GM23338 (cell line): Measurements from ENCODE around the gene CNTNAP2. TPM values are rescaled to one million over a fixed set of nuclear protein-coding genes. Genes with fewer than 3 reads are reported as not detected.

Experiments used
- ATAC-seq: fragments of 200-7000 bp; cut with Tn5 transposase; 3 replicates; pipeline ENCODE4 v1.9.1; 2020
- DNase-seq: peaks from one replicate; pipeline ENCODE4 v3.0.0-alpha.2; 2015; ENCODE audit warnings: low spot score
- H2AFZ ChIP-seq: fragments of 200-600 bp; sonication (generic); 2 replicates; pipeline ENCODE4 v1.8.0; 2016; ENCODE audit warnings: antibody characterized with exemption, mild to moderate bottlenecking, moderate library complexity
- H3F3A ChIP-seq: fragments of 200-600 bp; sonication (generic); replicated peaks from 2 replicates; pipeline ENCODE4 v1.8.0; 2017; ENCODE audit warnings: antibody characterized with exemption, mixed run types, low read depth
- H3K27ac ChIP-seq: fragments of 200-600 bp; sonication (generic); 2 replicates; pipeline ENCODE4 v1.6.1; 2016; ENCODE audit warnings: low read depth
- H3K27me3 ChIP-seq: fragments of 200-600 bp; sonication (generic); 2 replicates; pipeline ENCODE4 v1.8.0; 2016; ENCODE audit warnings: mild to moderate bottlenecking, mixed run types, moderate library complexity; ENCODE audit not compliant: insufficient read depth
- H3K36me3 ChIP-seq: fragments of 200-600 bp; sonication (generic); 2 replicates; pipeline ENCODE4 v1.8.0; 2016; ENCODE audit warnings: mild to moderate bottlenecking; ENCODE audit not compliant: insufficient read depth
- H3K4me1 ChIP-seq: fragments of 200-600 bp; sonication (generic); 2 replicates; pipeline ENCODE4 v1.8.0; 2016; ENCODE audit warnings: mild to moderate bottlenecking, moderate library complexity; ENCODE audit not compliant: insufficient read depth
- H3K4me2 ChIP-seq: fragments of 200-600 bp; sonication (generic); 2 replicates; pipeline ENCODE4 v1.7.1; 2017; ENCODE audit warnings: mixed run types
- H3K4me3 ChIP-seq: fragments of 200-600 bp; sonication (generic); 2 replicates; pipeline ENCODE4 v1.6.1; 2016; ENCODE audit warnings: mixed run types
- H3K79me2 ChIP-seq: fragments of 200-600 bp; sonication (generic); replicated peaks from 2 replicates; pipeline ENCODE4 v1.8.0; 2017; ENCODE audit warnings: mild to moderate bottlenecking; ENCODE audit not compliant: insufficient read depth
- H3K9me2 ChIP-seq: fragments of 200-600 bp; sonication (generic); 2 replicates; pipeline ENCODE4 v1.8.0; 2017; ENCODE audit not compliant: insufficient read depth
- H4K20me1 ChIP-seq: fragments of 200-600 bp; sonication (generic); replicated peaks from 2 replicates; pipeline ENCODE4 v1.8.0; 2017; ENCODE audit warnings: mild to moderate bottlenecking; ENCODE audit not compliant: insufficient read depth
- H3K27ac Mint-ChIP-seq: 2 replicates; pipeline ENCODE4 v1.8.0; 2020; ENCODE audit warnings: inconsistent platforms, mild to moderate bottlenecking, moderate library complexity, mixed read lengths
- H3K27me3 Mint-ChIP-seq: 3 replicates; pipeline ENCODE4 v1.8.0; 2022; ENCODE audit warnings: low read depth, mild to moderate bottlenecking, moderate library complexity, mixed read lengths, inconsistent platforms; ENCODE audit not compliant: insufficient read depth, poor library complexity
- H3K36me3 Mint-ChIP-seq: 3 replicates; pipeline ENCODE4 v1.8.0; 2021; ENCODE audit warnings: low read depth, mild to moderate bottlenecking, inconsistent platforms, moderate library complexity, mixed read lengths
- H3K4me1 Mint-ChIP-seq: 3 replicates; pipeline ENCODE4 v1.8.0; 2020; ENCODE audit warnings: mild to moderate bottlenecking, inconsistent platforms, mixed read lengths
- H3K4me3 Mint-ChIP-seq: 3 replicates; pipeline ENCODE4 v1.8.0; 2021; ENCODE audit warnings: moderate library complexity, mild to moderate bottlenecking, inconsistent platforms, mixed read lengths
- H3K9me3 Mint-ChIP-seq: 3 replicates; pipeline ENCODE4 v1.8.0; 2020; ENCODE audit warnings: moderate library complexity, mild to moderate bottlenecking, inconsistent platforms, mixed read lengths
- CREB1 ChIP-seq: fragments of 250-450 bp; sonication (Bioruptor Pico); IDR thresholded peaks from 2 replicates; pipeline ENCODE4 v1.5.0; 2020; ENCODE audit warnings: low read depth, mild to moderate bottlenecking, moderate library complexity
- EZH2 ChIP-seq: fragments of 200-600 bp; sonication (generic); IDR thresholded peaks from one replicate; pipeline ENCODE4 v1.8.0; 2017; ENCODE audit warnings: antibody characterized with exemption, mild to moderate bottlenecking, low read depth; ENCODE audit not compliant: unreplicated experiment
- EZH2phosphoT487 ChIP-seq: fragments of 200-600 bp; sonication (generic); IDR thresholded peaks from one replicate; pipeline ENCODE4 v1.8.1; 2018; ENCODE audit warnings: antibody characterized with exemption; ENCODE audit not compliant: unreplicated experiment
- JUNB ChIP-seq: IDR thresholded peaks from one replicate; pipeline ENCODE4 v1.6.1; 2016; ENCODE audit warnings: antibody characterized with exemption; ENCODE audit not compliant: unreplicated experiment
- NANOG ChIP-seq: IDR thresholded peaks from 2 replicates; pipeline ENCODE4 v1.6.1; 2016; ENCODE audit warnings: antibody characterized with exemption, borderline replicate concordance
- POLR2AphosphoS5 ChIP-seq: IDR thresholded peaks from 2 replicates; pipeline ENCODE4 v1.6.1; 2016; ENCODE audit warnings: antibody characterized with exemption, low read depth
- STAT1 ChIP-seq: IDR thresholded peaks from one replicate; pipeline ENCODE4 v1.6.1; 2016; ENCODE audit warnings: antibody characterized with exemption; ENCODE audit not compliant: unreplicated experiment
- ZNF114 ChIP-seq: fragments of 250-450 bp; sonication (Bioruptor Pico); IDR thresholded peaks from 2 replicates; pipeline ENCODE4 v1.5.0; 2020; ENCODE audit warnings: mild to moderate bottlenecking, moderate library complexity
- polyA plus RNA-seq: library from polyadenylated mRNA; unstranded; fragments of >200 nt; fragmentation: Nextera tagmentation; extraction: Ambion mirVana; gene quantifications from 2 replicates; pipeline ENCODE4 v1.2.1, GENCODE V29; 2016
- total RNA-seq: library from RNA; depleted of rRNA; stranded (reverse); fragments of >200 nt; shearing (Covaris generic); gene quantifications from 2 replicates; pipeline ENCODE4 v1.2.3, GENCODE V29; 2014
- TF ChIP-seq, protein P1 (sequence below): fragments of 250-450 bp; sonication (Bioruptor Pico); IDR thresholded peaks from 2 replicates; pipeline ENCODE4 v1.5.0; 2020; ENCODE audit warnings: mild to moderate bottlenecking, moderate library complexity
- TF ChIP-seq, protein P2 (sequence below): IDR thresholded peaks from 2 replicates; pipeline ENCODE4 v1.6.1; 2016; ENCODE audit warnings: antibody characterized with exemption
- TF ChIP-seq, protein P3 (sequence below), 2 experiments: fragments of 200-600 bp in 1 of 2; sonication (generic) in 1 of 2; conservative IDR thresholded peaks; 2 replicates each; pipeline versions ENCODE4 v1.5.1 to v1.6.1; 2016 to 2017; ENCODE audit warnings: antibody characterized with exemption in 2 of 2, low read depth in 2 of 2, mild to moderate bottlenecking in 2 of 2, moderate library complexity in 1 of 2
- TF ChIP-seq, protein P4 (sequence below): IDR thresholded peaks from one replicate; pipeline ENCODE4 v1.6.1; 2018; ENCODE audit warnings: antibody characterized with exemption; ENCODE audit not compliant: unreplicated experiment

CNTNAP2 gene
- total and polyA plus RNA-seq, 2 experiments from 2014 or later, result 38.2 to 61.3 TPM

DNA sequence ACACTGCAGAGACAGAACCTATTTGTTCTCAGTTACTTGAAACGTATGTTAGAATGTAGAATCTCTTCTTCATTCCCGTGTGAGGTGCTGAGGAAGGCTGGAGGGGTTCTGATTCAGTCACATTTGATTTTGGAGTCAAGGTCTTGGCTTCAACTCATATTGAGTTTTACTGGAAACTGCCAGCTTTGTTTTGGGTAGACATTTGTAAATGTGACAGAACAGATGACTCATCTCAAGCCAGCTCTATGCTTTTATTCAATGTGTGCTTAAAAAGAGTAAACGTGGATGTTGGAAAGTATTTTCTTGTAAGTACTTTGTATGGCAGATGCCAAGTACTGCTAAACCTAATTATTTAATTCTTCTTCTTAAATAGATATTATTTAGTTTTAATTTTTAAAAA lies 1693.2 kb downstream of the CNTNAP2 start (continued):
- TF ChIP-seq, protein P1, sequence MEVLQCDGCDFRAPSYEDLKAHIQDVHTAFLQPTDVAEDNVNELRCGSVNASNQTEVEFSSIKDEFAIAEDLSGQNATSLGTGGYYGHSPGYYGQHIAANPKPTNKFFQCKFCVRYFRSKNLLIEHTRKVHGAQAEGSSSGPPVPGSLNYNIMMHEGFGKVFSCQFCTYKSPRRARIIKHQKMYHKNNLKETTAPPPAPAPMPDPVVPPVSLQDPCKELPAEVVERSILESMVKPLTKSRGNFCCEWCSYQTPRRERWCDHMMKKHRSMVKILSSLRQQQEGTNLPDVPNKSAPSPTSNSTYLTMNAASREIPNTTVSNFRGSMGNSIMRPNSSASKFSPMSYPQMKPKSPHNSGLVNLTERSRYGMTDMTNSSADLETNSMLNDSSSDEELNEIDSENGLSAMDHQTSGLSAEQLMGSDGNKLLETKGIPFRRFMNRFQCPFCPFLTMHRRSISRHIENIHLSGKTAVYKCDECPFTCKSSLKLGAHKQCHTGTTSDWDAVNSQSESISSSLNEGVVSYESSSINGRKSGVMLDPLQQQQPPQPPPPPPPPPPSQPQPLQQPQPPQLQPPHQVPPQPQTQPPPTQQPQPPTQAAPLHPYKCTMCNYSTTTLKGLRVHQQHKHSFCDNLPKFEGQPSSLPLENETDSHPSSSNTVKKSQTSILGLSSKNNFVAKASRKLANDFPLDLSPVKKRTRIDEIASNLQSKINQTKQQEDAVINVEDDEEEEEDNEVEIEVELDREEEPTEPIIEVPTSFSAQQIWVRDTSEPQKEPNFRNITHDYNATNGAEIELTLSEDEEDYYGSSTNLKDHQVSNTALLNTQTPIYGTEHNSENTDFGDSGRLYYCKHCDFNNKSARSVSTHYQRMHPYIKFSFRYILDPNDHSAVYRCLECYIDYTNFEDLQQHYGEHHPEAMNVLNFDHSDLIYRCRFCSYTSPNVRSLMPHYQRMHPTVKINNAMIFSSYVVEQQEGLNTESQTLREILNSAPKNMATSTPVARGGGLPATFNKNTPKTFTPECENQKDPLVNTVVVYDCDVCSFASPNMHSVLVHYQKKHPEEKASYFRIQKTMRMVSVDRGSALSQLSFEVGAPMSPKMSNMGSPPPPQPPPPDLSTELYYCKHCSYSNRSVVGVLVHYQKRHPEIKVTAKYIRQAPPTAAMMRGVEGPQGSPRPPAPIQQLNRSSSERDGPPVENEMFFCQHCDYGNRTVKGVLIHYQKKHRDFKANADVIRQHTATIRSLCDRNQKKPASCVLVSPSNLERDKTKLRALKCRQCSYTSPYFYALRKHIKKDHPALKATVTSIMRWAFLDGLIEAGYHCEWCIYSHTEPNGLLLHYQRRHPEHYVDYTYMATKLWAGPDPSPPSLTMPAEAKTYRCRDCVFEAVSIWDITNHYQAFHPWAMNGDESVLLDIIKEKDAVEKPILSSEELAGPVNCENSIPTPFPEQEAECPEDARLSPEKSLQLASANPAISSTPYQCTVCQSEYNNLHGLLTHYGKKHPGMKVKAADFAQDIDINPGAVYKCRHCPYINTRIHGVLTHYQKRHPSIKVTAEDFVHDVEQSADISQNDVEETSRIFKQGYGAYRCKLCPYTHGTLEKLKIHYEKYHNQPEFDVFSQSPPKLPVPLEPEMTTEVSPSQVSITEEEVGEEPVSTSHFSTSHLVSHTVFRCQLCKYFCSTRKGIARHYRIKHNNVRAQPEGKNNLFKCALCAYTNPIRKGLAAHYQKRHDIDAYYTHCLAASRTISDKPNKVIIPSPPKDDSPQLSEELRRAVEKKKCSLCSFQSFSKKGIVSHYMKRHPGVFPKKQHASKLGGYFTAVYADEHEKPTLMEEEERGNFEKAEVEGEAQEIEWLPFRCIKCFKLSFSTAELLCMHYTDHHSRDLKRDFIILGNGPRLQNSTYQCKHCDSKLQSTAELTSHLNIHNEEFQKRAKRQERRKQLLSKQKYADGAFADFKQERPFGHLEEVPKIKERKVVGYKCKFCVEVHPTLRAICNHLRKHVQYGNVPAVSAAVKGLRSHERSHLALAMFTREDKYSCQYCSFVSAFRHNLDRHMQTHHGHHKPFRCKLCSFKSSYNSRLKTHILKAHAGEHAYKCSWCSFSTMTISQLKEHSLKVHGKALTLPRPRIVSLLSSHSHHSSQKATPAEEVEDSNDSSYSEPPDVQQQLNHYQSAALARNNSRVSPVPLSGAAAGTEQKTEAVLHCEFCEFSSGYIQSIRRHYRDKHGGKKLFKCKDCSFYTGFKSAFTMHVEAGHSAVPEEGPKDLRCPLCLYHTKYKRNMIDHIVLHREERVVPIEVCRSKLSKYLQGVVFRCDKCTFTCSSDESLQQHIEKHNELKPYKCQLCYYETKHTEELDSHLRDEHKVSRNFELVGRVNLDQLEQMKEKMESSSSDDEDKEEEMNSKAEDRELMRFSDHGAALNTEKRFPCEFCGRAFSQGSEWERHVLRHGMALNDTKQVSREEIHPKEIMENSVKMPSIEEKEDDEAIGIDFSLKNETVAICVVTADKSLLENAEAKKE (CRISPR knock-in tag), result no peak
- TF ChIP-seq POLR2AphosphoS5, result no peak
- TF ChIP-seq, protein P2, sequence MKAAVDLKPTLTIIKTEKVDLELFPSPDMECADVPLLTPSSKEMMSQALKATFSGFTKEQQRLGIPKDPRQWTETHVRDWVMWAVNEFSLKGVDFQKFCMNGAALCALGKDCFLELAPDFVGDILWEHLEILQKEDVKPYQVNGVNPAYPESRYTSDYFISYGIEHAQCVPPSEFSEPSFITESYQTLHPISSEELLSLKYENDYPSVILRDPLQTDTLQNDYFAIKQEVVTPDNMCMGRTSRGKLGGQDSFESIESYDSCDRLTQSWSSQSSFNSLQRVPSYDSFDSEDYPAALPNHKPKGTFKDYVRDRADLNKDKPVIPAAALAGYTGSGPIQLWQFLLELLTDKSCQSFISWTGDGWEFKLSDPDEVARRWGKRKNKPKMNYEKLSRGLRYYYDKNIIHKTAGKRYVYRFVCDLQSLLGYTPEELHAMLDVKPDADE, result no peak

DNA sequence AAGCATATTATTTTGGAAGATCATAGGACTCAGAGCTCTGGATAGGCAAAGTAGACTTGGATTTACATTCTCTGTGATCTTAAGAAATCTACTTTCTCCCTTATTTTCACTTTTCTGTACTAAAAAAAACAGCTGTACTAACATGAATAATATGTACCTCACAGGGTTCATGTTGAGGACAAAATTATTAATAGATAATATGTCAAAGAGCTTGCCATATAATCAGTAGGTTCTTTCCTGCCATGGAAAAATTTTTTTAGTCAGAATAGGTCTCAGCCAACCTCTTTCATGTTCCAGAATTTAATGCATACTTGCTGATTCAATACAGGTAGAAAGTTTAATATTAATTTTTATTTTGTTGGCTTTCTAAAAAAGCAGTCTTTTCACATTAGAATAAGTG lies 1693.7 kb downstream of the CNTNAP2 start:
- no peaks in the 10 kb centered on the region for H3K4me1 Mint-ChIP-seq
- Histone ChIP-seq H3K27me3 (no peaks in the 10 kb centered on the region), H3K4me3 (no peak overlapping the region), H3K79me2 (no peaks in the 10 kb centered on the region), H3K9me2 (no peaks in the 10 kb centered on the region), H3K4me1 (no peaks in the 10 kb centered on the region), H3K4me2 (no peak overlapping the region), H3K27ac (no peak overlapping the region), H2AFZ (no peak overlapping the region), H3K36me3 (no peaks in the 10 kb centered on the region; the same call in 1 of the 2 replicates), H4K20me1 (no peaks in the 10 kb centered on the region), H3F3A (no peaks in the 10 kb centered on the region)
- H3K36me3 Mint-ChIP-seq, result 0 out of 3 replicates have a peak, but pooled peaks cover 3% of the 10 kb centered on the region
- ATAC-seq (no peak), DNase-seq (no peak)
- H3K4me3 Mint-ChIP-seq, result no peak overlapping the region
- H3K9me3 Mint-ChIP-seq, result peaks cover 14% of the 10 kb centered on the region
- no peak overlapping the region for H3K27ac Mint-ChIP-seq
- H3K27me3 Mint-ChIP-seq, result peaks cover 1% of the 10 kb centered on the region
- no peak for TF ChIP-seq CREB1 (CRISPR knock-in tag)
- TF ChIP-seq, protein P3, sequence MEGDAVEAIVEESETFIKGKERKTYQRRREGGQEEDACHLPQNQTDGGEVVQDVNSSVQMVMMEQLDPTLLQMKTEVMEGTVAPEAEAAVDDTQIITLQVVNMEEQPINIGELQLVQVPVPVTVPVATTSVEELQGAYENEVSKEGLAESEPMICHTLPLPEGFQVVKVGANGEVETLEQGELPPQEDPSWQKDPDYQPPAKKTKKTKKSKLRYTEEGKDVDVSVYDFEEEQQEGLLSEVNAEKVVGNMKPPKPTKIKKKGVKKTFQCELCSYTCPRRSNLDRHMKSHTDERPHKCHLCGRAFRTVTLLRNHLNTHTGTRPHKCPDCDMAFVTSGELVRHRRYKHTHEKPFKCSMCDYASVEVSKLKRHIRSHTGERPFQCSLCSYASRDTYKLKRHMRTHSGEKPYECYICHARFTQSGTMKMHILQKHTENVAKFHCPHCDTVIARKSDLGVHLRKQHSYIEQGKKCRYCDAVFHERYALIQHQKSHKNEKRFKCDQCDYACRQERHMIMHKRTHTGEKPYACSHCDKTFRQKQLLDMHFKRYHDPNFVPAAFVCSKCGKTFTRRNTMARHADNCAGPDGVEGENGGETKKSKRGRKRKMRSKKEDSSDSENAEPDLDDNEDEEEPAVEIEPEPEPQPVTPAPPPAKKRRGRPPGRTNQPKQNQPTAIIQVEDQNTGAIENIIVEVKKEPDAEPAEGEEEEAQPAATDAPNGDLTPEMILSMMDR (conservative IDR thresholded peaks at IDR 0.05; ENCODE audit: low read depth in 2 of 2), result no peak
- TF ChIP-seq, protein P4, sequence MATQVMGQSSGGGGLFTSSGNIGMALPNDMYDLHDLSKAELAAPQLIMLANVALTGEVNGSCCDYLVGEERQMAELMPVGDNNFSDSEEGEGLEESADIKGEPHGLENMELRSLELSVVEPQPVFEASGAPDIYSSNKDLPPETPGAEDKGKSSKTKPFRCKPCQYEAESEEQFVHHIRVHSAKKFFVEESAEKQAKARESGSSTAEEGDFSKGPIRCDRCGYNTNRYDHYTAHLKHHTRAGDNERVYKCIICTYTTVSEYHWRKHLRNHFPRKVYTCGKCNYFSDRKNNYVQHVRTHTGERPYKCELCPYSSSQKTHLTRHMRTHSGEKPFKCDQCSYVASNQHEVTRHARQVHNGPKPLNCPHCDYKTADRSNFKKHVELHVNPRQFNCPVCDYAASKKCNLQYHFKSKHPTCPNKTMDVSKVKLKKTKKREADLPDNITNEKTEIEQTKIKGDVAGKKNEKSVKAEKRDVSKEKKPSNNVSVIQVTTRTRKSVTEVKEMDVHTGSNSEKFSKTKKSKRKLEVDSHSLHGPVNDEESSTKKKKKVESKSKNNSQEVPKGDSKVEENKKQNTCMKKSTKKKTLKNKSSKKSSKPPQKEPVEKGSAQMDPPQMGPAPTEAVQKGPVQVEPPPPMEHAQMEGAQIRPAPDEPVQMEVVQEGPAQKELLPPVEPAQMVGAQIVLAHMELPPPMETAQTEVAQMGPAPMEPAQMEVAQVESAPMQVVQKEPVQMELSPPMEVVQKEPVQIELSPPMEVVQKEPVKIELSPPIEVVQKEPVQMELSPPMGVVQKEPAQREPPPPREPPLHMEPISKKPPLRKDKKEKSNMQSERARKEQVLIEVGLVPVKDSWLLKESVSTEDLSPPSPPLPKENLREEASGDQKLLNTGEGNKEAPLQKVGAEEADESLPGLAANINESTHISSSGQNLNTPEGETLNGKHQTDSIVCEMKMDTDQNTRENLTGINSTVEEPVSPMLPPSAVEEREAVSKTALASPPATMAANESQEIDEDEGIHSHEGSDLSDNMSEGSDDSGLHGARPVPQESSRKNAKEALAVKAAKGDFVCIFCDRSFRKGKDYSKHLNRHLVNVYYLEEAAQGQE, result no peak
- no peak for TF ChIP-seq JUNB
- no peak for TF ChIP-seq ZNF114 (CRISPR knock-in tag)
- no peak for TF ChIP-seq EZH2
- no peak for TF ChIP-seq NANOG
- TF ChIP-seq STAT1, result no peak
- TF ChIP-seq POLR2AphosphoS5, result no peak
- no peak for TF ChIP-seq EZH2phosphoT487
